Measurements from ENCODE around the gene DHRS3.

Gene DHRS3

DNA sequence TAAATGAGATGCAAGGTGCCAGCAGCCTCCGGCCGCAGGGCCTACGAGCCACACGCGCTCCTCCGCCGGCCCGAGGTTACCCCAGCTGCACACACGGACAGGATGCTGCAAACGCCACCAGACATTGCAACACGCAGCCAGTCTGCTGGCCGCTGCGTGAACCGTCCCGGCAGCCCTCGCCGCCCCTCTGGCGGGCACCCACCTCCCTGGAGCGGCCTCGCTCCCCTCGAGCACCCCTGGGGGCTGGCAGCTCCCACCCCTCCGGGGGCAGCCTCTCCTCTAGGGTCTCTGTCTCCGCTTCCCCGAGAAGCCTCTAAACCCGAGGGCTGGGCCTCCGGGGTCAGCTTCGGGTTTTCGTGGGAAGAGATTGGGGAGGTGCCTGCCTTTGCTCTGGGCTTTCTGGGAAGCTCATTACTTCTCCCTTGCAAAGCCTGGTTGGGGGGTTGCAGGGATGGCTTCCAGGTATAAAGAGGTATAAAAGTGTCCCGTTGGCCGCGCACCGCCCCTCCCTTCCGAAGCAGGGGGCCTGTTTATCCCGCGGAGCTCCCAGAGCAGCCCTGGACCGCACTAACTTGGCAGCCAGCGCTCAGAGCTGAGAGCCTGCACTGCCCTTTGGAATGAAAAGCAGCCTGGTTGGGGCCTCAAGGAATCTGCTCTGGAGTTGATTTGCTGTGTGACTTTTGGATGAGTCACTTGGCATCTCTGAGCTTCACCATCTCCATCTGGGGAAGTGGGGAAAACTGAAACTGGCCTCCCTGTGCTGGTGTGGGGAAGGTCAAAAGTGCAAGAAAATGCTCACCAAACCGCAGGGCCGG, 21.8 kb downstream of the DHRS3 start:
- DNase-seq = no peak

DNA sequence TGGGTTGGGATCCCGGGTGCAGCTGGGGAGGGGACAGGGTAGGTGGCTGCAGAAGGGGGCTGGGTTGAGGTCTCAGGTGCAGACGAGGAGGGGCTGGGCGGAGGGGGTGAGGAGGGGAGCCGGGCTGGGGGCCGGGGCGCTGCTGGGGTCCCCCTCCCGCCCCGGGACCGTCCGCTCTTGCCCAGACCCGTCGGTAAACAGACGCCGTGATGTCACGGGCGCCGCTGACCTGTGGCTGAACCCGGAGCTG, 22.3 kb downstream of the DHRS3 start:
- DNase-seq = no peak

DNA sequence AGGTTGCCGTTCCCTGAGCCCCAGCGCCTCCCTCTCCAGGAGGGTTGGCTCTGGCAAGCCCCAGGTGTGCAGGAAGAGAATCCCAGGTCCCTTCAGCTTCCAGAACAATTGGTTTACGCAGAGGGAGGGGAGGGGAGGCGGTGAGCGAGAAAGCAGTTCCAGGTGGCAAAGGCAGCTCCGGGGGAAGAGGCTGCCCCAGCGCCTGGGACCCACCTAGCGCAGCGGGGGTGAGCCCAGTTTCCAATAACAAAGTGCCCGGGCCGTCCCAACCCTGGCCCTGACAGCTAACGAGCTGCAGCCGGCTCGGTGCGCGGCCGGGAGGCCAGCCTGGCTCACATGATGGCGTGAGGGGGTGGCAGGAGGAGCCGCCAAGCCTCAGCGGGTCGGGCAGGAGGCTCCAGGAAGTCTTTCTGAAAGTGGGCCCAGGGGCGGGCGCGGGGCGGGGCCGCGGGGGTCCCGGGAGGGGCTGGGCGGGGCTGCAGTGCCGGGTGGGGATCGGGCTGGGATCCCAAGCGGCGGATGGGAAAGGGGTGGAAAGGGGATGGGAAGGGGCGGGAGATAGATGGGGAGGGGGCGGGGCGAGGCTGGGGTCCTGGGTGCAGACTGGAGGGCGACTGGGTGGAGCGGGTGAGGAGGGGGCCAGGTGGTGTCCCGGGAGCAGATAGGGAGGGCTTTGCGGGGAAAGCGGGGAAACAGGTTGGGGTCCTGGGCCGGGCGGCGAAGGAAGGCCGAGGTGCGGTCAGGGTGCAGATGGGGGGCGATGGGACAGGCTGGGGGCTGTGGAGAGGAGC, 22.8 kb downstream of the DHRS3 start:
- DNase-seq = no peak

DNA sequence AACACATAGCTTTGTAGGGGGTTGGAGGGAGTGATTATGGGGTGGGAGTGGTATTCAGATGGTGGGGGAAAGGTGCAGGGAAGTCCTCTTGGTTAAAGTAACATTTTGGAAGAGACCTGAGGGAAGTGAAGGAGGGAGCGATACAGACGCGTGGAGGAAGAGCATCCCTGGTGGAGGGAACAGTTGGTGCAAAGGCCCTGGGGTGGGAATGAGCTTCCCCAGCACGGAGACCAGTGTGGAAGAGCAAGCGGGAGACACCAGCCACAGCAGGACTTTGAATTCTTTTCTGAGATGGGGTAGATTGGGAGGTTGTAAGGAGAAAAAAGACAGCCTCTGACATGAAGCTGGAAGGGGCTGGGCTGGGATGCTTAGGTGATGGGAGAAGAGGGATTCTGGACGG, 23.5 kb downstream of the DHRS3 start:
- DNase-seq = no peak

DNA sequence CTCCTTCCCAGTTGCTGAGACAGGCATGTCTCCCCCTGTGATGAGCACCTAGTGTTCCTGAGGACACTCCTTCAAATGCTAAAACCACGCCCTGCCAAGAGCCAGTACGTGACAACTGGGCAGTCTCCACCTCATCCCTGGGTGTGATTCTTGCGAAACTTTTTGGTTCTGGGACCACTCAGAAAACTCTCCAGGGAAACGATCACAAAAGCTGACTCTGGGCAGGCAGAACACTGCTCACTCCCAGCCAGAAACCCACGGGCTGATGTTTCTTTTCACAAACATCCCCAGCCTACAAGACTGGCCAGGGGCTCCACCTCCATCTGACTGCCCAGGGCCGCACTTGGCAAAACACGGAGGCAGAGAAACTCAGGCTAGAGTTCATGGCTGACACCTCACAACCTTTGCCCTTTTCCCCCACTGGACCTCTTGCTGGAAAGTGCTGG, 24.4 kb downstream of the DHRS3 start:
- no peak for DNase-seq

DNA sequence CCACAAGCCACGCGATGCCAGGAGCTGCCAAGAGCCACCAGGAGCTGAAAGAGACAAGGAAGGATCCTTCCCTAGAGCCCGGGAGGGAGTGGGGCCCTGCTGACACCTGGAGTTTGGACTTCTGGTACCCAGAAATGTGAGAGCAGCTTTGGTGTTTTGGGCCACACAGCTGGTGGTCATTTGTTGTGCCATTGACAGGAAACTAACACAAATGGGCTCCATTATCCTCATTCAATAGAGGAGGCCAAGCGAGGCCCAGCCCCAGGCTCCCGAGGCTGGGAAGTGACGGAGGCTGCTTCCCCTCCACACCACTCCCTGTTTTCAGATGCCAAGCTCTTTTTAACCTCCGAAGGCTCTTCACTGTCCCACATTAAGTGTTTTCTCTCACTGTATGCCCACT, 25.5 kb downstream of the DHRS3 start:
- DNase-seq = no peak

DNA sequence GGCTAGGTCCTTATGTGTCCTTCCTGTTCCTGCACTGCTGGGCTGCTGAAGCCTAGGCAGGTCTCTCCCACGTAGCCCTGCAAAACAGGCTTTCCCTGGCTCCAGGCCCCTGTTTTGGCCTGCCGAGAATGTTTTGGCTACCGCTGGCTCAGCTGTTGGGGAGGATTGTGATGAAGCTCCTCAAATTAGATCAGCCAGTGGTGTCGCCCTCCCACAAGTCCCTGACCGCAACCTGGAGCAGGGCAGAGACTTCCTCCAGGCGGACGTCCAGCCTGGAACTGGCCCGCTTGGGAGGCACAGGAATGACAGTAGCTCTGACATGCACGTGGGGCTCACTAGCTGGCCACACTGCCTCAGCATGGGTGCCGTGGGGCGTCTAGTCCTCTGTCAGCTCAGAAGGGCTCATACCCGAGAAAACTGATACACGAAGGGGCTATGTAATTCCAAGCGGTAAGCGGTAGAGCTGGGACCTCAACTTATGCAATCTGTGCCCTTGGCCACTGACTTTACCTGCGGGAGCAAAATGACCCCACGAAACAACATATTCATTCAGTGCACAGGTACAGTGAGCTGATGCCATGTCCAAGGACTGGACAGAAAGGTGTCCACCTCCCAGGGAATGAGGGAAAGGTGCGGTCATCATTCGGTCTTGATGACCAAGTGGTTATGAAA, 26.6 kb downstream of the DHRS3 start:
- no peak for DNase-seq

DNA sequence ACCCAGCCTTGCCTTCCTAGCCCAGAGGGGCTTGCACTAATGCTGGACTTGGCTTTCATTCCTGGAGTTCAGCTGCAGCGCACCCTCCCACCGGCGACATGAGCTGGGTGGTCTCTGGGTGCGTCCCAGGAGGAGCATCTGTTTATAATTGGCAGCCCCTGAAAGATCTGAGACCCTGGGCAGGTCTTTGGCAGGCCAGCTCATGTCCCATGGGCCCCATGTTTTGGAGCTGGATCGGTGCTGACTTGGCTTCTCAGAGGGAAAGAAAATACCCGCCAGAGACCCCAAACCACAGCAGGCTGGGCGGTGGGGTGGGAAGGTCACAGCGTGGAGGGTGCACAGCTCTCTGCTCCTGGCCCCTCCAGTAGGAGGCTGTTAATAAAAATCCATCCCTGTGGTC, 29.3 kb downstream of the DHRS3 start:
- no peak for DNase-seq

DNA sequence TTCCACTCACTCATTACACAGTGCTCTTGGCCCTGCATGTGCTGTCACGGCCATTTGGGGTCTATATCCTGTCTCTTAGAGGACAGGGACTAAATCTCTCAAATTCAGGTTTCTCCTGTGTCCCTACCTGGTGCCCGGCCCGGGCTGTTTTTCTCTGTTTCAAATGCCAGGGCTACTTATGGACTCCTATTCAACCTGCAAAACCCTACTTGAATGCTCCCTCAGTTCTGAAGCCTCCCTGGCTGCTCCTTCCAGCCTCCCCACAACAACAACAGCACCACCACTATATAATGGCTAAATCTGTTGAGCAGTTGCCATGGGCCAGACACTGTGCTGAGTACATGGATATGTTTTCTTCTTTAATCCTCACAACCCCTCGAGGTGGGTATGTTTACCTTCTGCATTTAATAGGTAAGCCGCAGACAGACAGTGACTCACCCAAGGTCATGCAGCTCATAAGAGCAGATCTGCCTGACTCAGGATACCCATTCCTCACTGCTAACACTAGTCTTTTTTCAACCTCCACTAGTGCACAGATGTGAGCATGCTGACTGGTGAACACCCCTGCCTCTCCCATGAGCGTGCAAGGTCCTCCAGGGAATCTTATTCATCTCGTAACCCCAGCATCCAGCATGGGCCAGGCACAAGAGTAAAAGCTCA, 29.9 kb downstream of the DHRS3 start:
- DNase-seq = no peak

DNA sequence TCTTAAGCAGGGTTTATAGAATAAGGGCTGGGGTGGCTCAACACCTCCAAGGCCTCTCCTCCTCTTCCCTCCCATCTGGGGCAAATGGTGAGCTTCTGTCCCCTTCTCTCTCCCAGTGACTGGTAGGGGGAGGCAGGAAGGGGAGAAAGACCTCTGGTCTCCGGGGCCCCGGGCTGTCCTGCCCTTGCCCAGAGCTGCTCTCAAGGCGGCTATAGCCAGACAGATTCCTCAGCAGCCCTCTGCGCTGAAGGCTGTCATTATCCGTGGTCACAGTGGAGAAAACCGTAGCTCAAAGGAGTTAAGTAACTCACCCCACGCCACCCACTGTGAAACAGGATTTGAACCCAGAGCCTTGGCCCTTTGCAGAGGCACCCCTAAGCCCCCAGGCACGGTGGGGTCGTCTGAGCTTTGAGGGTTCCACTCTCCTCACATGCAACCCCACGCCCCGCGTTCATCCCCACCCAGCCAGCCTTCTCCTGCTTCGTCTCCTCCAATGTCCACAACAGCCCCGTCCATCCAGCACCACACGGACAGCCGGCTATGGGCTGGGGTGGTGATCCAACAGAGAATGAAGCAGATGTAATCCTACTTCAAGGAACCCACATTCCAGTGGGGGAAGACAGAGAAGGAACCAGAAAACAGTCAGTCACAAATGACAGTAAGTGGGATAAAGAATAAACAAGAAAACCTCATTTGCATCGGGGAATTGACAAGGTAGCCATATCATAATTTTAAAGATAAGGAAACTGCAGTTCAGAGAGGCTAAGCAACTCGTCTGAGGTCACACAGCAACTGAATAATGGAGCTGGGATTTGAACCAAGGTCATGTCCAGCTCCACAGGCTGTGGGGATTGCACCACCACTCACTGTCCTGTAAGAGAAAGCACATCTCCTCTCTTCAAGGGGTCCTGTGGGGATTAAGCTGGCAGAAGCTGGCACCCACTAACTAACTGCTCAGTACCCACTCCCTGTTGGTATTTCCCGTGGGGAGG, 31.8 kb downstream of the DHRS3 start:
- no peak for DNase-seq

DNA sequence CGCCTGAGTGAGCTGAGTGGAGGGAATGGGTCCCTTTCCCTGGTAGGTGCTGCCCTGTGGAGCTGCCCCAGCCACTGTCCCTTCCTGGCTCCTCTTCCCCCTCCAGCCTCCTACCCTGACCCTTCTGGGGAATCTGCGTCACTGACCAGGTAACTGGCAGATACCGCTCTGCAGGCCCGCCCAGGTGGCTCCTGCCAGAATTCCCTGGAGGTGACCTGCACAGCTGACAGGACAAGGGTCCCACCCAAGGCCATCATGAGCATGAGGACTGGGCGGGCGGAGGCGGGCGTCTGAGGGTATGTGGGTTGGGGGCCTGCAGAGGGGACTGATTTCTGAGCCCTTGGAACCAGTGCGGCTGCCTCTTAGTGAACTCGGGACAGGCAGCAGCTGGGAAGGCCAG, 32.5 kb downstream of the DHRS3 start:
- DNase-seq = no peak

DNA sequence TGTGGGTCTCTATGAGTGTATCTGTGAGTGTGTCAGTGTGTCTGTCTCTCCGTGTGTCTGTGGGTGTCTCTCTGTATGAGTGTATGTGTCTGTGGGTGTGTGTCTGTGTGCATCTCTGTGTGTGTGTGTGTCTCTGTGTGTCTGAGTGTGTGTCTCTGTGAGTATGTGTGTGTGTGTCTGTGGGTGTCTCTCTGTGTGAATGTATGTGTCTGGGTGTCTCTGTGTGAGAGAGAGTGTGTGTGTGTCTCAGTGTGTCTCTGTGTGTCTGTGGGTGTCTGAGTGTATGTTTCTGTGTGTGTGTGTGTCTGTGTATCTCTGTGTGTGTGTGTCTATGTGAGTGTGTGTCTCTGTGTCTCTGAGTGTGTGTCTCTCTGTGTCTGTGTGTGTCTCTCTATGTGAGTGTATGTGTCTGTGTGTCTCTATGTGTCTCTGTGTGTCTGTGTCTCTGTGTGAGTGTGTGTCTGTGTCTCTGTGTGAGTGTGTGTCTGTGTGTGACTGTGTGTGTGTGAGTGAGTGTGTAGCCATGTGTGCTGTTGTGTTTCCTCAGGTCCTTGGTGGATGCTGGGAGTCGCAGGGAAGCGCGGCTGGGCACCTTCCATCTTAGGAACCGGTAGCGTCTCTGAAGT, 33.0 kb downstream of the DHRS3 start:
- DNase-seq = no peak

DNA sequence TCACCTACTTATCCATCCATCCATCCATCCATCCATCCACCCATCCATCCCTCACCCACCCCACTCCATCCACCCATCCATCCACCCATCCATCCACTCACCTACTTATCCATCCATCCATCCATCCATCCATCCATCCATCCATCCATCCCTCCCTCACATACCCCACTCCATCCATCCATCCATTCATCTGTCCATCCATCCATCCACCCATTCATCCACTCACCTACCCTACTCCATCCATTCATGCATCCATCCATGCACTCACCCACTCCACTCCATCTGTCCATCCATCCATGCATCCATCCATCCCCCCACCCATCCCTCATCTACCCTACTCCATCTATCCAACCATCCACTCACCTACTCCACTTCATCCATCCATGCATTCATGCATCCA, 34.5 kb downstream of the DHRS3 start:
- DNase-seq = no peak

DNA sequence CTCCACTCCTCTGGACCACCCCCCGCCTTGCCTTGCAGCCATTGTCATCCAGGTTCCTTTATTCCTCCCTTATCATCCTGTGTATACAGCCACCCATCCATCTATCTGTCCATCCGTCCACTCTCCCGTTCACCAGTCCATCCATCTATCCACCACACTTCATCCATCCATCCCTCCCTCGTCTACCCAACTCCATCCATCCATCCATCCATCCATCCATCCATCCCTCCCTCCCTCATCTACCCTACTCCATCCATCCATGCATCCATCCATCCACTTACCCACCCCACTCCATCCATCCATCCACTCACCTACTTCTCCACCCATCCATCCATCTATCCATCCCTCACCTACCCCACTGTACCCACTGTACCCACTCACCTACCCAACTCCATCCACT, 35.4 kb downstream of the DHRS3 start:
- DNase-seq = no peak

DNA sequence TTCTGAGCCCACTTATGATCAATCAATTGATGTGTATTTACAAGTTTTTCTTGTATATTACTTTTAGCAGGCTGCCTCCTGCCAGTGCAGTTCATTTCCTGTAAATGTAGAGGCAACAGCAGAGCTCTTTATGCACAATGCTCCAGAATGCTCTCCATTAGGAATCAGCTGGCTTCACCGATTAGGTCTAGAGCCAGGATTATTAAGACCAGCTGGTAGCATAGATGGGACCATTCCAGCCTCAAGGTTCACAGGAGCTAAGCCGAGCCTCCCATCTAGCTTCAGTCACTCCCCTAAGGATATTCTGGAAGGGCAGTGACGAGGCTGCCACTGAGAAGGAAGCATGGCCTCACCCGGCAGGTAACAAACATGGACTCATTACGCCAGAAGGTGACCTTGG, 36.8 kb downstream of the DHRS3 start:
- DNase-seq = no peak

DNA sequence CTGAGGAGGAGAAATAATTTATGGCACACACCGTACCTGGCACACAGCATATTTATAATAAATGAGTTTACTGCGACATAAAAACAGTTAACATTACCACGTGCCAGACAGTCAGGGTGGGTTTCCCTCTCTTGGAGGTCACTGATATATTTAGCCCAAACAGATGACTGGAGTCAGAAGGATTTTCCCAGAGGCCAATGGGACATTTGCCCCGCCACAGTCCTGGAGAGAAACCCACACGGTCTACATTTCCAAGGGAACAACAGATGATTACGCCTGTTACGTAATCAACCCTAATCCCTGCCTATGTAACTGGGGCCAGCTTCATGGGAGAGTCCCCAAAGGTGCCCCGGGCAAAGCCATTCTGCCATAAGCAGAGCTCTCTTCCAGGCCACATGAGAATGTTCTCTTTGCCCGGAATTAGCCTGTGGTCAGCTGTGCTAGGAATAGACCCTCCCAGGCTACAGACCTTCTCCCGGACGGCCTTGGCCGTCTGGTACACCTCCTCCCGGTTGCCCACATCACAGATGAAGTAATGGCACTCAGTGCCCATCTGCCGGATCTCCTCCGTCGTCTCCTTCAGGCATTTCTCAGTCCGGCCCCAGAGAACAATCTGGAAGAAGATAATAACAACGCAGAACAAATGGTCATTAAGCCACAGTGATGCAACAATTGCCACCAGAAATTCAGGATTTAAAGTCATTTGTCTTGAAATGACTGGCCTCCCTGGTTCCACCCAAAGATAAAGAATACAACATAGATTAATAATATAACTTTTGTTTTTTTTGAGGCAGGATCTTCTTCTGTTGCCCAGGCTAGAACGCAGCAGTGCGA, 37.7 kb downstream of the DHRS3 start:
- DNase-seq = no peak

DNA sequence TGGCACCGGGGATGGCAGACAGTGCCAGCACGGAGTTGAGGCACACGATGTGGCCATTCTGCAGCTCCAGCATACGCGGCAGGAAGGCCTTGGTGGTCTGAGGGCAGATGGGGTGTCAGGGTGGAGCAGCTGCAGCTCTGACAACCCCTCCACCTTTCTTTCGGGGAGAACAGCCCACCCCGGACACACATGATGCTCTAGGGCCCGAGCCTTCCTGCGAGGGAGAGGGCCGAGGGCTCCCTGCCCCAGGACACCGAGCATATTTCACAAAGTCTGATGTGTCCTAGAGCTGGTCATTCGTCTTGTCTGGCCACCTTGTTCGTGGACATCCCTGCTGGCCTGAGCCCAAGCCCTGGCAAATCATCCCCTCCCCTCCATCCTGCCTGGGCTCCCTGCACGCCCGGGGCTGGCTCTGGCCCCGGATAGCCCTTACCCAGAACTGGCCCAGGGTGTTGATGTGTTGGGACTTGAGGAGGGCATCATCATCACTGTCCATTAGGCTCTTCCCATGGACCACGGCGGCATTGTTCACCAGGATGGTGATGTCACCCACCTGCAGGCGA, 39.1 kb downstream of the DHRS3 start:
- DNase-seq = no peak

DNA sequence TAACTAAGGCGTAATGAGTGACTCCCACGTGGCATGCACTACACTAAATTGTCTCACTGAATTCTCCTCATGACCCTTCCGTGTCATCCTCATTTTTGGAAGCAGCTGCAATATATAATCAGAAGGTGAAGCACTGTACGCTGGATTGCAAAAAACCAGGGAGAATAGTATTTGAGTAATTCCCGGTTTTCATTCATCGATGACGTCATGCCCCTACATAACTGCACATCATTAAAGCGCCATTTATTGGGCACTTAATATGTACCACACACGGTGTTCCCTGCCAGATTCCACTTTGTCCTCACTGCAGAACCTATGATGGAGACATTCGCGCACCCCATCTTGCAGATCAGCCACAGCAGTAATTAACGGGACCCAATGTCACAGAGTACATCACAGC, 41.0 kb downstream of the DHRS3 start:
- no peak for DNase-seq

DNA sequence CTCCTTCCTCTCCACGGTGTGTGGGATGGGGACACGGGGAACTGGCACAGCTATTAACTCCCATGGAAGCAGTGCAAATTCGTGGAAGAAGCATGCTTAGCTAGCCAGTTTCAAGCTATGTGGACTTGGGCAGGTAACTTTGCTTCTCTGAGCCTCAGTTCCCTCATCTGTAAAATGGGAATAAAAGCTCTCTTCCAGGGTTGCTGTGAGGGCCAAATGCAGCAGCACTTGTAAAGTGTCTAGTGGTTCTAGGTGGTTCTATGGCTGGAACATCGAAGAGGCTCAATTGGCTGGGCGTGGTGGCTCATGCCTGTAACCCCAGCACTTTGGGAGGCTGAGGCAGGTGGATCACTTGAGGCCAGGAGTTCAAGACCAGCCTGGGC, 43.3 kb downstream of the DHRS3 start:
- DNase-seq = no peak

DNA sequence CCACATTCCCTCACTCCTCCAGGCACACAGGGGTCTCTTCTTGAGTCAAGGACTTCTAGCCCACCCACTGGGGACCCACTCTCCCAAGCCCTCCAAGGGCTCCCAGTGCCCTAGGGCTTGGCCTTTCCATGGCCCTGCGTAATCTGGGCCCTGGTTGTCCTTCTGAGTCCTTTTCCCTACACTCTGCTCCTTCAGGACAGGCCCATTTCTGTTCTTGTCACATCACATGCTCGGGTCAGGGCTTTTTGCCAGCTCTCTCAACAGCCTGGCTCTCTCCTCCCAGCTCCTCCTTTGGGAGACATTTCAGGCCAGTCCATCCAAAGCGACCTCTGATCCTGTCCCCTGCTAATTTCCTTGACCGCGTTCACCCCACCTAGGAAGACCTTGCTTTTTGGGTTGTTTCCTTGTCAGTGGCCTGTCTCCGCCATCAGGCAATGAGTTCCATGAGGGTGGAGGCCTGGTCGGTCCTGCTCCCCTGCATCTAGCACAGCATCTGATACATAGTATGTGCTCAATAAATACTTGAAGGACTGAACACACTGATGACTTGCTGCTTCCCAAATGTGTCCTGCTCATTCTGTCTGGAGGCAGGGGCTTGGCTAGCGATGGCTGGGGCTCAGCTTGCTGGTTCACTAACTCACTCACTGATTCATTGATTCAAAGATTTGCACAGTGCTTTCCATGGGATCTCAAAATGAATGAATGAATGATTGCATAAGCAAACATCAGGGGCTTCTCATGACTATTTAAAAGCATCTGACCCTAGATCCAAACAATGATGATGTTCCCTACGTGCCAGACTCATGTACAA, 44.8 kb downstream of the DHRS3 start:
- DNase-seq = no peak

All from CD4-positive, alpha-beta T cell treated with Interleukin-17A for 1 hour (primary cell).